T-cell (primary cell): ENCODE data around the gene PRR35. TPM values are rescaled to one million over a fixed set of nuclear protein-coding genes. Genes with fewer than 3 reads are reported as not detected.

Experiments used
- ATAC-seq, 4 experiments: fragments of 200-7000 bp in 3 of 4; fragments of 150-1000 bp in 1 of 4; cut with Tn5 transposase; replicated peaks in 1 of 4; 1 replicate in 3 of 4; 2 replicates in 1 of 4; pipeline ENCODE4 v1.10.0; 2021; ENCODE audit warnings: moderate library complexity in 3 of 4, mild to moderate bottlenecking in 2 of 4, moderate number of reproducible peaks in 1 of 4
- CTCF ChIA-PET, 2 donors: fragments of 300-600 bp; sonication (Branson Sonifier 250); formaldehyde crosslinking; loops; one replicate each; lab custom pipeline; 2022; ENCODE audit warnings: antibody characterized with exemption in 2 of 2; lab: Charles Lee
- POLR2A ChIA-PET, 2 donors: fragments of 300-600 bp; sonication (Branson Sonifier 250); formaldehyde crosslinking; loops; one replicate each; lab custom pipeline; 2022; ENCODE audit warnings: antibody characterized with exemption in 2 of 2; lab: Charles Lee
- DNase-seq, 35 experiments: peaks; one replicate each; pipeline versions ENCODE4 v3.0.0 to v3.0.0-alpha.2; 2013 to 2023
- H3K27ac ChIP-seq: one replicate; pipeline ENCODE4 v1.5.1; 2013; ENCODE audit warnings: low read length
- H3K27me3 ChIP-seq, 2 experiments: replicated peaks in 1 of 2; 1 replicate in 1 of 2; 2 replicates in 1 of 2; pipeline versions ENCODE4 v1.6.1 to v1.7.0; 2013; ENCODE audit warnings: low read length in 1 of 2, mixed read lengths in 1 of 2; ENCODE audit not compliant: control insufficient read depth in 2 of 2, insufficient read depth in 2 of 2; ENCODE audit errors: extremely low read depth in 1 of 2
- H3K36me3 ChIP-seq, 2 donors: 1 replicate in 1 of 2; 2 replicates in 1 of 2; pipeline versions ENCODE4 v1.6.1 to v1.7.0; 2013; ENCODE audit warnings: low read length in 1 of 2; ENCODE audit not compliant: control insufficient read depth in 2 of 2, insufficient read depth in 1 of 2; ENCODE audit errors: extremely low read depth in 1 of 2
- H3K4me1 ChIP-seq, 2 experiments: 1 replicate in 1 of 2; 2 replicates in 1 of 2; pipeline versions ENCODE4 v1.6.1 to v1.7.0; 2013; ENCODE audit warnings: low read length in 2 of 2, mixed read lengths in 1 of 2; ENCODE audit not compliant: insufficient read depth in 2 of 2, control insufficient read depth in 1 of 2; ENCODE audit errors: extremely low read depth in 1 of 2
- H3K4me3 ChIP-seq, 2 donors: 1 replicate in 1 of 2; 2 replicates in 1 of 2; pipeline versions ENCODE4 v1.5.1 to v1.7.0; 2013; ENCODE audit warnings: mild to moderate bottlenecking in 2 of 2, low read length in 1 of 2, moderate library complexity in 1 of 2; ENCODE audit not compliant: control insufficient read depth in 1 of 2; ENCODE audit errors: extremely low read depth in 1 of 2
- H3K9me3 ChIP-seq: 2 replicates; pipeline ENCODE4 v1.7.0; 2013
- H3K27ac Mint-ChIP-seq, 2 donors: one replicate each; pipeline ENCODE4 v1.8.0; 2020 to 2021; ENCODE audit warnings: mild to moderate bottlenecking in 2 of 2, mixed read lengths in 2 of 2
- H3K27me3 Mint-ChIP-seq, 2 donors: one replicate each; pipeline ENCODE4 v1.8.0; 2021 to 2022; ENCODE audit warnings: mixed read lengths in 2 of 2
- H3K36me3 Mint-ChIP-seq: one replicate; pipeline ENCODE4 v1.8.0; 2021; ENCODE audit warnings: mixed read lengths
- H3K4me1 Mint-ChIP-seq, 3 donors: one replicate each; pipeline ENCODE4 v1.8.0; 2020 to 2022; ENCODE audit warnings: mixed read lengths in 3 of 3, mild to moderate bottlenecking in 1 of 3
- H3K4me3 Mint-ChIP-seq, 3 donors: one replicate each; pipeline ENCODE4 v1.8.0; 2020 to 2022; ENCODE audit warnings: mild to moderate bottlenecking in 3 of 3, mixed read lengths in 3 of 3, moderate library complexity in 3 of 3
- H3K9me3 Mint-ChIP-seq, 3 donors: one replicate each; pipeline ENCODE4 v1.8.0; 2020 to 2022; ENCODE audit warnings: mixed read lengths in 3 of 3
- WGBS: methylation state at CpG from one replicate; pipeline ENCODE4 v1.1.5; 2013; ENCODE audit warnings: missing lambda C conversion rate; ENCODE audit not compliant: insufficient coverage; 5-methylcytosine and 5-hydroxymethylcytosine counted together
- total RNA-seq, 35 experiments: library from RNA in 6 of 35; stranded (reverse) in 6 of 35; fragments of 120-200 nt in 1 of 35; gene quantifications; one replicate each; pipeline versions ENCODE4 v1.2.1 to v1.2.4 and lab custom pipeline; 2013 to 2026

PRR35 gene
- total RNA-seq, 5 donors from 2014 or later (not counting 1 experiment from before 2014, with no cell fraction given): not detected

DNA sequence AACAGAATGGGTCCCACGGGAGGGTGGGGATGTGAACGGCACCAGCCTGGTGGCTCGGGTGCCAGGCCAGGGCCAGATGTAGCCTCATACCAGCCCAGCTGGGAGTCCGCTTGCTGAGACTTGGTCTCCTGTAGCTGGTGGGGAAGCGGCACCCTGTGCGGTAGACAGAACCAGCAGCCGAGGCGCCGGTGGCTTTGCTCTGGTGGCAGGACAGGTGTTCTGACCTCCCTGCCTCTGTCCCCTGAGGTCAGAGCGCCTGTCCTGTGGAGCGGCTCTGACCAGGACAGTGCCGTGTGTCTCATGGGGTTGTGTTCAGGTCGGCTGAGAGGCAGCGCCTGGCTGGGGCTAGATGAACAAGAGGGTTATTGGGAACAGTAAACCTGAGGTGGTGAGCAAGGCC is 49.8 kb downstream of the PRR35 start:
- H3K4me1 Mint-ChIP-seq: peaks cover 5 to 16% (median 8%) of the 10 kb centered on the region in 3 donors
- CTCF ChIA-PET: no interaction called here
- no peak for ATAC-seq
- Histone ChIP-seq H3K4me1 (peaks cover 0 to 6% of the 10 kb centered on the region in 2 experiments), H3K9me3 (no peaks in the 10 kb centered on the region), H3K27me3 (no peaks in the 10 kb centered on the region), H3K4me3 (no peak overlapping the region), H3K36me3 (no peaks in the 10 kb centered on the region), H3K27ac (no peak overlapping the region)
- no peak for DNase-seq
- no peaks in the 10 kb centered on the region for H3K9me3 Mint-ChIP-seq
- no peaks in the 10 kb centered on the region for H3K27me3 Mint-ChIP-seq
- H3K36me3 Mint-ChIP-seq: peaks cover 16% of the 10 kb centered on the region
- no peak overlapping the region for H3K4me3 Mint-ChIP-seq
- POLR2A ChIA-PET: no interaction called here
- WGBS: 94% methylated on average over 14 of the region's 14 CpGs
- peak overlapping the region in 1 of 2 donors; percentile 11 for H3K27ac Mint-ChIP-seq

DNA sequence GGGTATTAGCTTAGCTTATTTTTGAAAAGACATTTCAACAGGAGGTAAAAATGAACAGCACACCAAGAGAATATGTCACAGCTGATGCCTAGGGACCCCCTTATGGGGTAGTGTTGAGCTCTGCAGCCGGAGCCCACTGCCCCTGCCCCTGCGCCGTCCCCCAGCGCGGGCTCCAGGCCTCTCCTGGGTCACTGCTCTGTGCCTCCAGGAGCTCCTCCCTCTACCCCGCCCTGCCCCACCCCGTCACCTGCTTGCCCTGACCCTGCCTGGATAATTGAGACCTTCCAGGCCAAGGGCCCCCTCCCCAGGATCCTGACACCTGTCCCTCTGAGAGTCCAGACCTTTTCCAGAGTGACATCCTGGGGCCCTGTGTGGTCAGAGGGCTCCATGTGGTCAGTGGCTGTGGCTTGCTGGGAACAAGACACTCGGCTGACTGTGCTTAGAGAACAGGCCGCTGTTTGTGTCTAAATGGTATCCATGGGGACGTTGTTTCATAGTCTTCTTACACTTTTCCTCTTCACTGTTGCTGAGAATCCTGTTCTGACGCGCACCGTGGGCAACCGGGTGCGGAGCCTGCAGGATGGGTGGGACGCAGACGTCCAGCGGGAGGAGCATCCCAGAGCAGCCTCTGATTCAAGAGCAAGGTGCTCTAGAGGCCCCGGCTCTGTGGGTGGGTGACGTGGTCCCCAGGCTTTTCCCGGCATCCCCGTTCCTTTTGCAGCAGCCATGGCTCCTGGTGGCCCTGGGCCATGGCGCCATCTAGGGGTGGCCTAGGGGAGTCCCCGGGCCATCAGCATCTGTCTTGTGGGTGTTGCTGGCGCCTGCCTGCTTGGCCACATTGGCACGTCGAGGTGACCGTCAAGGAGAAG is 50.6 kb downstream of the PRR35 start:
- Histone ChIP-seq H3K27ac (no peak overlapping the region), H3K36me3 (no peaks in the 10 kb centered on the region), H3K4me3 (no peak overlapping the region), H3K9me3 (no peaks in the 10 kb centered on the region), H3K27me3 (no peaks in the 10 kb centered on the region), H3K4me1 (peaks cover 0 to 6% of the 10 kb centered on the region in 2 experiments)
- Mint-ChIP-seq H3K27me3 (no peaks in the 10 kb centered on the region), H3K9me3 (no peaks in the 10 kb centered on the region), H3K27ac (peak overlapping the region in 1 of 2 donors; percentile 43), H3K36me3 (peaks cover 9% of the 10 kb centered on the region), H3K4me1 (peaks cover 5 to 11% (median 8%) of the 10 kb centered on the region in 3 donors), H3K4me3 (no peak overlapping the region)
- DNase-seq: peak in 30 of 35 experiments; percentile 25 to 73 (median 41)
- POLR2A ChIA-PET: no interaction called here
- CTCF ChIA-PET: no interaction called here
- ATAC-seq: peak; percentile 65 to 75 (median 69)
- WGBS: 73% methylated on average over 25 of the region's 28 CpGs

DNA sequence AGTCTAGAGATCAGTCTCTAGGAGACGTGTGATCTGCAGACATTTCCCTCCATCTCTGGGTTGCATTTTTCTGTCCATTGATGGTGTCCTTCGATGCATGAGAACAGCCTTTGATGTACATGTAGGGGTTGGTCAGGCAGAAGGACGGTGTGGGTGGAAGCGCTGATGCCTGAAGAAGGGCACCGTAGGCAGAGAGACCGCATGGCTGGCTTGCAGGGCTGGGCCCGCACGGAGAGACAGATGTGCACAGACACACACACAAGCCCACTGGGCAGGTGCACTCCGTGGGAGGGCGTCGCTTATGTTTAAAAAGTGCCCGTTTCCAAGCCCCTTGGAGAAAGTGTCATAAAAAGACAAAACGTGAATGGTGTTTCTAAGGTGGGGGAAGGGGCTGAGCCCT is 54.9 kb downstream of the PRR35 start:
- Mint-ChIP-seq H3K36me3 (peaks cover 9% of the 10 kb centered on the region), H3K4me3 (no peak overlapping the region), H3K9me3 (no peaks in the 10 kb centered on the region), H3K27me3 (no peaks in the 10 kb centered on the region), H3K27ac (no peak overlapping the region), H3K4me1 (peaks cover 3 to 5% (median 5%) of the 10 kb centered on the region in 3 donors)
- Histone ChIP-seq H3K36me3 (peaks cover 0 to 4% of the 10 kb centered on the region in 2 donors), H3K4me1 (peaks cover 0 to 6% of the 10 kb centered on the region in 2 experiments), H3K9me3 (no peaks in the 10 kb centered on the region), H3K27me3 (no peaks in the 10 kb centered on the region), H3K27ac (no peak overlapping the region), H3K4me3 (no peak overlapping the region)
- CTCF ChIA-PET: no interaction called here
- ATAC-seq (no peak), DNase-seq (no peak)
- POLR2A ChIA-PET: no interaction called here
- 90% methylated on average over 10 of the region's 13 CpGs for WGBS

Other genes with a start within 250 kb of the PRR35 start
- 10 to 100 TPM; 38.5 to 58.9 (median 50.4) TPM for gene AXIN1, start 207.7 kb upstream of the PRR35 start, total RNA-seq
- 10 to 100 TPM; 29.3 to 43.8 (median 34.5) TPM for gene MRPL28, start 189.9 kb upstream of the PRR35 start, total RNA-seq
- 100 to 1,000 TPM in 4 of 5 donors, 10 to 100 TPM in 1; 34.9 to 143 (median 122) TPM for gene PGAP6, start 178.4 kb upstream of the PRR35 start, total RNA-seq
- 10 to 100 TPM; 32.5 to 48.4 (median 41.3) TPM for gene NME4, start 163.2 kb upstream of the PRR35 start, total RNA-seq
- 10 to 100 TPM; 10.5 to 17.6 (median 11.3) TPM for gene DECR2, start 158.5 kb upstream of the PRR35 start, total RNA-seq
- gene RAB11FIP3, start 134.7 kb upstream of the PRR35 start, total RNA-seq: 10 to 100 TPM; 36.9 to 49.0 (median 44.1) TPM
- 10 to 100 TPM; 61.7 to 89.0 (median 82.7) TPM for gene CAPN15, start 32.7 kb upstream of the PRR35 start, total RNA-seq
- 1 to 10 TPM; 1.3 to 5.0 (median 3.6) TPM for gene NHLRC4, start 6.6 kb downstream of the PRR35 start, total RNA-seq
- gene PIGQ, start 9.6 kb downstream of the PRR35 start, total RNA-seq: 10 to 100 TPM; 38.2 to 86.9 (median 63.1) TPM
- gene RAB40C, start 29.7 kb downstream of the PRR35 start, total RNA-seq: 10 to 100 TPM; 14.1 to 28.0 (median 24.4) TPM
- 1 to 10 TPM in 3 of 5 donors, under 1 TPM in 2; 0.15 to 1.5 (median 1.0) TPM for gene WFIKKN1, start 70.6 kb downstream of the PRR35 start, total RNA-seq
- 10 to 100 TPM; 42.1 to 94.0 (median 87.2) TPM for gene METTL26, start 75.9 kb downstream of the PRR35 start, total RNA-seq
- gene MCRIP2, start 81.4 kb downstream of the PRR35 start, total RNA-seq: 10 to 100 TPM; 19.1 to 43.0 (median 40.0) TPM
- gene WDR90, start 89.0 kb downstream of the PRR35 start, total RNA-seq: 10 to 100 TPM; 19.7 to 35.7 (median 23.4) TPM
- gene RHOT2, start 107.7 kb downstream of the PRR35 start, total RNA-seq: 100 to 1,000 TPM; 181 to 320 (median 286) TPM
- gene RHBDL1, start 115.3 kb downstream of the PRR35 start, total RNA-seq: 1 to 10 TPM; 2.0 to 3.6 (median 2.5) TPM
- 100 to 1,000 TPM in 3 of 5 donors, 10 to 100 TPM in 2; 67.3 to 119 (median 114) TPM for gene STUB1, start 120.0 kb downstream of the PRR35 start, total RNA-seq
- 10 to 100 TPM; 27.3 to 54.4 (median 49.1) TPM for gene JMJD8, start 123.9 kb downstream of the PRR35 start, total RNA-seq
- gene WDR24, start 130.0 kb downstream of the PRR35 start, total RNA-seq: 10 to 100 TPM; 10.7 to 22.4 (median 18.4) TPM
- gene FBXL16, start 145.4 kb downstream of the PRR35 start, total RNA-seq: 10 to 100 TPM; 16.4 to 65.5 (median 50.2) TPM
- 10 to 100 TPM in 3 of 5 donors, 1 to 10 TPM in 2; 4.2 to 18.2 (median 12.0) TPM for gene METRN, start 154.7 kb downstream of the PRR35 start, total RNA-seq
- gene ANTKMT, start 160.8 kb downstream of the PRR35 start, total RNA-seq: 10 to 100 TPM; 22.9 to 38.8 (median 27.2) TPM
- gene CCDC78, start 166.0 kb downstream of the PRR35 start, total RNA-seq: 10 to 100 TPM in 1 of 5 donors, 1 to 10 TPM in 4; 3.1 to 17.1 (median 8.6) TPM
- gene HAGHL, start 166.7 kb downstream of the PRR35 start, total RNA-seq: 10 to 100 TPM in 4 of 5 donors, 1 to 10 TPM in 1; 9.9 to 50.1 (median 31.6) TPM
- 10 to 100 TPM; 36.2 to 69.1 (median 58.6) TPM for gene CIAO3, start 180.6 kb downstream of the PRR35 start, total RNA-seq
- under 1 TPM in 2 of 5 donors, not detected in 3; 0.55 to 0.60 TPM for gene MSLN, start 200.3 kb downstream of the PRR35 start, total RNA-seq
- 10 to 100 TPM; 16.0 to 35.3 (median 34.5) TPM for gene RPUSD1, start 228.0 kb downstream of the PRR35 start, total RNA-seq
- gene CHTF18, start 228.2 kb downstream of the PRR35 start, total RNA-seq: 10 to 100 TPM; 29.6 to 73.2 (median 49.5) TPM
- gene GNG13, start 240.3 kb downstream of the PRR35 start, total RNA-seq: not detected